Stomach smooth muscle (tissue), 2 donors: ENCODE results near the gene SP6.

Experiments used
- H3K27ac ChIP-seq: one replicate; pipeline ENCODE4 v1.7.0; 2013; ENCODE audit warnings: mild to moderate bottlenecking, low read length, inconsistent platforms
- H3K27me3 ChIP-seq, 2 donors: one replicate each; pipeline ENCODE4 v1.7.0; 2013; ENCODE audit warnings: low read length in 2 of 2; ENCODE audit not compliant: insufficient read depth in 2 of 2, control insufficient read depth in 1 of 2
- H3K36me3 ChIP-seq, 2 donors: one replicate each; pipeline ENCODE4 v1.7.0; 2013; ENCODE audit warnings: low read length in 2 of 2; ENCODE audit not compliant: control insufficient read depth in 2 of 2, insufficient read depth in 2 of 2
- H3K4me1 ChIP-seq: one replicate; pipeline ENCODE4 v1.7.0; 2013; ENCODE audit warnings: low read length; ENCODE audit not compliant: control insufficient read depth, insufficient read depth
- H3K4me3 ChIP-seq, 2 donors: one replicate each; pipeline ENCODE4 v1.7.0; 2013; ENCODE audit warnings: low read length in 2 of 2
- H3K9ac ChIP-seq, 2 donors: one replicate each; pipeline ENCODE4 v1.7.0; 2013; ENCODE audit warnings: low read length in 2 of 2, mild to moderate bottlenecking in 1 of 2
- H3K9me3 ChIP-seq, 2 donors: one replicate each; pipeline ENCODE4 v1.7.0; 2013; ENCODE audit warnings: low read length in 2 of 2; ENCODE audit not compliant: control insufficient read depth in 2 of 2
- donor health status: healthy.
- donor health status: Pancreatic carcinoma.

SP6 gene

DNA sequence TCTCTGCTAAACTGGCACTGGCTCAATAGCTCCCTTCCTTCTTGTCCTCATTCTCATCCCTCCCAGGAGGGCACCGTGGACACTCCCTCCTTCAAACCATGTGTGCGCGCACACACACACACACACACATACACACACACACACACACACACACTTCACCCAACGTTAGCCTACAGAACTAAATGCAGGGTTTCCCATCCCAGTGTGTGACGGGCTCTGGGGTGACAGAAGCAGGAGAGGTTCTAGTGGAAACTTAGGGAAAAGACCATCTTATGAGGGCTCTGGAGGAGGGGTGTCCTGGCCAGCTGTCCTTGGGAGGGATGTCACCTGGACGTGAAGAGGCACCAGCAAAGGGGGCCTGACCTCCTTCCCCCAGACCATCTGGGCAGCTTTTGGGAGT lies 49.1 kb downstream of the SP6 start:
- H3K27me3 ChIP-seq = peaks cover 2% of the 10 kb centered on the region in 2 donors
- no peak overlapping the region for H3K27ac ChIP-seq
- no peak overlapping the region for H3K9ac ChIP-seq
- H3K36me3 ChIP-seq = no peaks in the 10 kb centered on the region
- no peaks in the 10 kb centered on the region for H3K9me3 ChIP-seq
- H3K4me3 ChIP-seq = no peak overlapping the region
- H3K4me1 ChIP-seq = no peaks in the 10 kb centered on the region

DNA sequence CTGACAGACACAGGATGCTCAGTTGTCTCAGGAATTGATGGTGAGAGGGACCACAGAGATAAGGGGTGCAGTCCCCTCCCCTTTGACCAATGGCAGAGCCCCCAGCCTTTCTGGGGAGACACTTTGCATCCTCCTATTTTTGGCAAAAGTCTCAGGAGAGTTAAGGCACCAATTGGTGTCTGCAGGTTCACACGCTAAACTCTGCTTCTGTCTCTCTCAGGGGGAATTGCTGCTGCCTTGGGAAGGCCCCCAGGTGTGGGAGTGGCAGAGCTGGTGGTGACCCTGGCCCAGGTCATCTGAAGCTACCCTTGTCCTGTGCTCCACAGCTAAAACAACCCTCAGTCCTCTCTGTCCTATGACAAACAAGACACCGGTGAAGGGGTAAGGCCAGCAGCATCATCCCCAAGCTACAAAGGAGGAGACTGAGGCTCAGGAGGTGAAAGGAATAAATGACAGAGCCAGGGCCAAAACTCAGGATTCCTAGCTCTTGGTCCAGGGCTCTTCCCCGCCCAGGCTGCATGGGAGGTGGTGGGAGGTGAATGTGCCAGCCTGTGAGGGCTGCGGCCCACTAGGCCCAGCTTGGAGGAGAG lies 49.7 kb downstream of the SP6 start:
- Histone ChIP-seq H3K4me1 (no peaks in the 10 kb centered on the region), H3K9me3 (no peaks in the 10 kb centered on the region), H3K9ac (no peak overlapping the region), H3K36me3 (no peaks in the 10 kb centered on the region), H3K4me3 (no peak overlapping the region), H3K27ac (no peak overlapping the region), H3K27me3 (peaks cover 2% of the 10 kb centered on the region in 2 donors)

GRCh38 chr17:47800686-47801085 lies 50.3 kb downstream of the SP6 start:
- no peak overlapping the region for H3K4me3 ChIP-seq
- H3K9ac ChIP-seq = no peak overlapping the region
- no peaks in the 10 kb centered on the region for H3K9me3 ChIP-seq
- no peaks in the 10 kb centered on the region for H3K4me1 ChIP-seq
- H3K36me3 ChIP-seq = no peaks in the 10 kb centered on the region
- H3K27me3 ChIP-seq = peaks cover 2% of the 10 kb centered on the region in 2 donors
- no peak overlapping the region for H3K27ac ChIP-seq

GRCh38 chr17:47797797-47798196 lies 53.2 kb downstream of the SP6 start:
- no peaks in the 10 kb centered on the region for H3K9me3 ChIP-seq
- no peak overlapping the region for H3K27ac ChIP-seq
- H3K4me3 ChIP-seq = no peak overlapping the region
- no peaks in the 10 kb centered on the region for H3K36me3 ChIP-seq
- H3K9ac ChIP-seq = no peak overlapping the region
- H3K27me3 ChIP-seq = peaks cover 2 to 14% of the 10 kb centered on the region in 2 donors
- H3K4me1 ChIP-seq = no peaks in the 10 kb centered on the region
